ENCODE results near the gene ABCC6. TPM values are rescaled to one million over a fixed set of nuclear protein-coding genes. Genes with fewer than 3 reads are reported as not detected.
"Not testable (repeated sequence)": the region's sequence is repeated elsewhere in the genome, so short reads cannot be mapped to it uniquely, and the experiment has no call there.

ABCC6 gene
- polyA plus RNA-seq, 3 donors, result 6.1 to 16.5 (median 14.7) TPM

GRCh38 chr16:16203494-16203893 is 19.8 kb downstream of the ABCC6 start:
- DNase-seq; H3K9me3 Mint-ChIP-seq; H3K9ac ChIP-seq (ENCODE audit: insufficient read depth, low read length, poor library complexity, severe bottlenecking); H2AFZ ChIP-seq (ENCODE audit: insufficient read depth, low read depth, low read length, poor library complexity, severe bottlenecking); H3K9me3 ChIP-seq (replicated peaks in 1 of 2; ENCODE audit: control insufficient read depth in 1 of 2, insufficient read depth in 1 of 2, low read length in 2 of 2); H3K4me2 ChIP-seq (replicated peaks; ENCODE audit: extremely low read depth, low read length, poor library complexity, severe bottlenecking); H3K4me3 Mint-ChIP-seq; H3K27me3 Mint-ChIP-seq (ENCODE audit: low read depth in 3 of 3); H3K27ac Mint-ChIP-seq; H3K79me2 ChIP-seq (ENCODE audit: insufficient read depth, low read length); H3K4me3 ChIP-seq (replicated peaks in 1 of 3; ENCODE audit: low read depth in 2 of 3, low read length in 3 of 3); H3K27ac ChIP-seq (ENCODE audit: low read depth in 1 of 2, low read length in 2 of 2); H4K20me1 ChIP-seq (ENCODE audit: insufficient read depth, low read length); intact Hi-C loops (cut with micrococcal nuclease); H3K27me3 ChIP-seq (ENCODE audit: control insufficient read depth in 2 of 2, insufficient read depth in 2 of 2, low read length in 2 of 2); H3K36me3 ChIP-seq (replicated peaks in 1 of 2; ENCODE audit: control insufficient read depth in 1 of 2, insufficient read depth in 2 of 2, low read length in 2 of 2): not testable (repeated sequence)
- peaks cover 49 to 51% of the 10 kb centered on the region in 2 donors for H3K4me1 ChIP-seq (ENCODE audit: control insufficient read depth in 1 of 2, insufficient read depth in 2 of 2, low read length in 2 of 2)
- WGBS (ENCODE audit: insufficient coverage), result no CpG with 5 or more reads among the region's 6 CpGs
- H3K36me3 Mint-ChIP-seq, result peaks cover 2 to 16% of the 10 kb centered on the region in 2 donors
- peaks cover 42% of the 10 kb centered on the region for H3K4me1 Mint-ChIP-seq

GRCh38 chr16:16202400-16203143 is 20.7 kb downstream of the ABCC6 start:
- Mint-ChIP-seq H3K4me1 (peaks cover 36% of the 10 kb centered on the region), H3K27ac (peak overlapping the region in 3 of 7 donors; percentile 25 to 58 (median 26)), H3K36me3 (peaks cover 5 to 22% of the 10 kb centered on the region in 2 donors)
- DNase-seq, result peak; percentile 62 to 73 (median 62)
- peaks cover 41 to 44% of the 10 kb centered on the region in 2 donors for H3K4me1 ChIP-seq (ENCODE audit: control insufficient read depth in 1 of 2, insufficient read depth in 2 of 2, low read length in 2 of 2)
- H3K27me3 ChIP-seq (ENCODE audit: control insufficient read depth in 2 of 2, insufficient read depth in 2 of 2, low read length in 2 of 2); H3K9me3 ChIP-seq (replicated peaks in 1 of 2; ENCODE audit: control insufficient read depth in 1 of 2, insufficient read depth in 1 of 2, low read length in 2 of 2); H2AFZ ChIP-seq (ENCODE audit: insufficient read depth, low read depth, low read length, poor library complexity, severe bottlenecking); H3K36me3 ChIP-seq (replicated peaks in 1 of 2; ENCODE audit: control insufficient read depth in 1 of 2, insufficient read depth in 2 of 2, low read length in 2 of 2); H3K9me3 Mint-ChIP-seq; intact Hi-C loops (cut with micrococcal nuclease); H3K9ac ChIP-seq (ENCODE audit: insufficient read depth, low read length, poor library complexity, severe bottlenecking); H3K79me2 ChIP-seq (ENCODE audit: insufficient read depth, low read length); H3K4me3 Mint-ChIP-seq; H4K20me1 ChIP-seq (ENCODE audit: insufficient read depth, low read length); H3K4me2 ChIP-seq (replicated peaks; ENCODE audit: extremely low read depth, low read length, poor library complexity, severe bottlenecking); H3K27me3 Mint-ChIP-seq (ENCODE audit: low read depth in 3 of 3); H3K27ac ChIP-seq (ENCODE audit: low read depth in 1 of 2, low read length in 2 of 2); H3K4me3 ChIP-seq (replicated peaks in 1 of 3; ENCODE audit: low read depth in 2 of 3, low read length in 3 of 3): not testable (repeated sequence)
- TF ChIP-seq CTCF (IDR thresholded peaks at IDR 0.05), result peak; percentile 51
- WGBS (ENCODE audit: insufficient coverage), result no CpG with 5 or more reads among the region's 4 CpGs

- Mint-ChIP-seq H3K4me1 (peaks cover 35% of the 10 kb centered on the region), H3K27ac (peak overlapping the region in 3 of 7 donors; percentile 32 to 87 (median 72)), H3K36me3 (peaks cover 10 to 29% of the 10 kb centered on the region in 2 donors)
- Histone ChIP-seq H3K36me3 (replicated peaks in 1 of 2; ENCODE audit: control insufficient read depth in 1 of 2, insufficient read depth in 2 of 2, low read length in 2 of 2) (peaks cover 0 to 12% of the 10 kb centered on the region in 2 donors), H3K4me1 (ENCODE audit: control insufficient read depth in 1 of 2, insufficient read depth in 2 of 2, low read length in 2 of 2) (peaks cover 39 to 40% of the 10 kb centered on the region in 2 donors)
- H3K4me3 Mint-ChIP-seq; H3K4me2 ChIP-seq (replicated peaks; ENCODE audit: extremely low read depth, low read length, poor library complexity, severe bottlenecking); H3K79me2 ChIP-seq (ENCODE audit: insufficient read depth, low read length); H3K4me3 ChIP-seq (replicated peaks in 1 of 3; ENCODE audit: low read depth in 2 of 3, low read length in 3 of 3); H3K27me3 Mint-ChIP-seq (ENCODE audit: low read depth in 3 of 3); H3K9me3 ChIP-seq (replicated peaks in 1 of 2; ENCODE audit: control insufficient read depth in 1 of 2, insufficient read depth in 1 of 2, low read length in 2 of 2); intact Hi-C loops (cut with micrococcal nuclease); H4K20me1 ChIP-seq (ENCODE audit: insufficient read depth, low read length); H3K27me3 ChIP-seq (ENCODE audit: control insufficient read depth in 2 of 2, insufficient read depth in 2 of 2, low read length in 2 of 2); DNase-seq; H3K27ac ChIP-seq (ENCODE audit: low read depth in 1 of 2, low read length in 2 of 2); H3K9ac ChIP-seq (ENCODE audit: insufficient read depth, low read length, poor library complexity, severe bottlenecking); H3K9me3 Mint-ChIP-seq; H2AFZ ChIP-seq (ENCODE audit: insufficient read depth, low read depth, low read length, poor library complexity, severe bottlenecking): not testable (repeated sequence)
- no CpG with 5 or more reads among the region's 8 CpGs for WGBS (ENCODE audit: insufficient coverage)
Measured at GRCh38 chr16:16201880-16202279, 21.4 kb downstream of the ABCC6 start.

- H4K20me1 ChIP-seq (ENCODE audit: insufficient read depth, low read length); H3K9ac ChIP-seq (ENCODE audit: insufficient read depth, low read length, poor library complexity, severe bottlenecking); H3K4me3 ChIP-seq (replicated peaks in 1 of 3; ENCODE audit: low read depth in 2 of 3, low read length in 3 of 3); H3K27ac ChIP-seq (ENCODE audit: low read depth in 1 of 2, low read length in 2 of 2); H3K27me3 ChIP-seq (ENCODE audit: control insufficient read depth in 2 of 2, insufficient read depth in 2 of 2, low read length in 2 of 2); H3K4me2 ChIP-seq (replicated peaks; ENCODE audit: extremely low read depth, low read length, poor library complexity, severe bottlenecking); H3K27me3 Mint-ChIP-seq (ENCODE audit: low read depth in 3 of 3); H3K27ac Mint-ChIP-seq; H2AFZ ChIP-seq (ENCODE audit: insufficient read depth, low read depth, low read length, poor library complexity, severe bottlenecking); intact Hi-C loops (cut with micrococcal nuclease); H3K9me3 Mint-ChIP-seq; H3K4me3 Mint-ChIP-seq; H3K79me2 ChIP-seq (ENCODE audit: insufficient read depth, low read length); H3K9me3 ChIP-seq (replicated peaks in 1 of 2; ENCODE audit: control insufficient read depth in 1 of 2, insufficient read depth in 1 of 2, low read length in 2 of 2); DNase-seq: not testable (repeated sequence)
- WGBS (ENCODE audit: insufficient coverage), result no CpG with 5 or more reads among the region's 5 CpGs
- peaks cover 14 to 31% of the 10 kb centered on the region in 2 donors for H3K36me3 Mint-ChIP-seq
- peaks cover 26% of the 10 kb centered on the region in 2 donors for H3K4me1 ChIP-seq (ENCODE audit: control insufficient read depth in 1 of 2, insufficient read depth in 2 of 2, low read length in 2 of 2)
- H3K36me3 ChIP-seq (replicated peaks in 1 of 2; ENCODE audit: control insufficient read depth in 1 of 2, insufficient read depth in 2 of 2, low read length in 2 of 2), result peaks cover 0 to 22% of the 10 kb centered on the region in 2 donors
- H3K4me1 Mint-ChIP-seq, result peaks cover 22% of the 10 kb centered on the region
Measured at GRCh38 chr16:16200391-16200790, 22.9 kb downstream of the ABCC6 start.

All from CD14-positive monocyte (primary cell).